ENCODE measurements around the gene SNRPA.

Gene SNRPA

DNA sequence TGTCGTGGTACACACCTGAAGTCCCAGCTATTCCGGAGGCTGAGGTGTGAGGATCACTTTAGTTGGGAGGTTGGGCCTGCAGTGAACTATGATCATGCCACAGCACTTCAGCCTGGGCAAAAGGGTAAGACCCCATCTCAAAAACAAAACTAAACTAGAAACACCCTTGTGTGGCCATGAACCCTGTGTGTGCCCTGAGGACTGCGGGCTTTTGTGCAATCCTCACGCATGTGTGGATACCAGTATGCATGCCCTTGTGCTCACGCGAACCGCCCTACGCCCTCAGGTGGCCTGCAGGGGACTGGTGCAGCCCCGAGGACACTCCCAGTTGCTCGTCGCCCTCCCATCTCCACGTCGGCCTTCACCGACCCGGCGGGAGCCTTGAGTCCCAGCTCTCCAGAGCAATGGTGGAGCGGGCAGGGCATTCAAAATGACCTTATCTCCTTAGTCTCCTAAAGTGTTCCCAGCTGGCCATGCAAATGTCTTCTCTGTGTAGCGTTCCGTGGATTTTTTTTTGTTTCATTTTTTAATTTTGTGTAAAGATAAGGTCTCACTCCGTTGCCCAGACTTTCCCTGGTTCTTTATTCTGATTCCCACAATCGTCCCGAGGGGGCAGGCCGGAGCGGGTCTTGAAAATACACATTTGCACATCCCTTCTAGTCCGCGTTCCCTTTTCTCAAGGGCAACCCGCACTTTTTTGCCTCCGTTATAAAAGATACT is 47.1 kb downstream of the SNRPA start:
- no peak for TF ChIP-seq ZFX (IDR thresholded peaks at IDR 0.05)
- peak; percentile 45 for TF ChIP-seq CTCF (conservative IDR thresholded peaks at IDR 0.05)
- H3K27ac ChIP-seq, result peak overlapping the region; percentile 91

GRCh38 chr19:40798683-40799557 is 47.9 kb downstream of the SNRPA start, which contains the start of gene EGLN2:
Gene EGLN2, plus strand, starts transcription at chr19:40799191. Its CDS starts 1,382 bp downstream, at chr19:40800573.
- H3K27ac ChIP-seq, result peak within 1 kb of the TSS; percentile 91
- TF ChIP-seq CTCF (conservative IDR thresholded peaks at IDR 0.05), result peak; percentile 24
- TF ChIP-seq ZFX (IDR thresholded peaks at IDR 0.05), result no peak

- TF ChIP-seq CTCF (conservative IDR thresholded peaks at IDR 0.05) (no peak), ZFX (IDR thresholded peaks at IDR 0.05) (no peak)
- peak overlapping the region; percentile 91 for H3K27ac ChIP-seq
These were observed 48.7 kb downstream of the SNRPA start for GRCh38 chr19:40799558-40800338.

DNA sequence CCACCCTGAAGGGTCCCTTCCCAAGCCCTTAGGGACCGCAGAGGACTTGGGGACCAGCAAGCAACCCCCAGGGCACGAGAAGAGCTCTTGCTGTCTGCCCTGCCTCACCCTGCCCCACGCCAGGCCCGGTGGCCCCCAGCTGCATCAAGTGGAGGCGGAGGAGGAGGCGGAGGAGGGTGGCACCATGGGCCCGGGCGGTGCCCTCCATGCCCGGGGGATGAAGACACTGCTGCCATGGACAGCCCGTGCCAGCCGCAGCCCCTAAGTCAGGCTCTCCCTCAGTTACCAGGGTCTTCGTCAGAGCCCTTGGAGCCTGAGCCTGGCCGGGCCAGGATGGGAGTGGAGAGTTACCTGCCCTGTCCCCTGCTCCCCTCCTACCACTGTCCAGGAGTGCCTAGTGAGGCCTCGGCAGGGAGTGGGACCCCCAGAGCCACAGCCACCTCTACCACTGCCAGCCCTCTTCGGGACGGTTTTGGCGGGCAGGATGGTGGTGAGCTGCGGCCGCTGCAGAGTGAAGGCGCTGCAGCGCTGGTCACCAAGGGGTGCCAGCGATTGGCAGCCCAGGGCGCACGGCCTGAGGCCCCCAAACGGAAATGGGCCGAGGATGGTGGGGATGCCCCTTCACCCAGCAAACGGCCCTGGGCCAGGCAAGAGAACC is 49.5 kb downstream of the SNRPA start:
- peak overlapping the region; percentile 91 for H3K27ac ChIP-seq
- no peak for TF ChIP-seq ZFX (IDR thresholded peaks at IDR 0.05)
- TF ChIP-seq CTCF (conservative IDR thresholded peaks at IDR 0.05), result no peak

GRCh38 chr19:40800997-40801377 is 50.0 kb downstream of the SNRPA start:
- TF ChIP-seq ZFX (IDR thresholded peaks at IDR 0.05), result no peak
- TF ChIP-seq CTCF (conservative IDR thresholded peaks at IDR 0.05), result no peak

DNA sequence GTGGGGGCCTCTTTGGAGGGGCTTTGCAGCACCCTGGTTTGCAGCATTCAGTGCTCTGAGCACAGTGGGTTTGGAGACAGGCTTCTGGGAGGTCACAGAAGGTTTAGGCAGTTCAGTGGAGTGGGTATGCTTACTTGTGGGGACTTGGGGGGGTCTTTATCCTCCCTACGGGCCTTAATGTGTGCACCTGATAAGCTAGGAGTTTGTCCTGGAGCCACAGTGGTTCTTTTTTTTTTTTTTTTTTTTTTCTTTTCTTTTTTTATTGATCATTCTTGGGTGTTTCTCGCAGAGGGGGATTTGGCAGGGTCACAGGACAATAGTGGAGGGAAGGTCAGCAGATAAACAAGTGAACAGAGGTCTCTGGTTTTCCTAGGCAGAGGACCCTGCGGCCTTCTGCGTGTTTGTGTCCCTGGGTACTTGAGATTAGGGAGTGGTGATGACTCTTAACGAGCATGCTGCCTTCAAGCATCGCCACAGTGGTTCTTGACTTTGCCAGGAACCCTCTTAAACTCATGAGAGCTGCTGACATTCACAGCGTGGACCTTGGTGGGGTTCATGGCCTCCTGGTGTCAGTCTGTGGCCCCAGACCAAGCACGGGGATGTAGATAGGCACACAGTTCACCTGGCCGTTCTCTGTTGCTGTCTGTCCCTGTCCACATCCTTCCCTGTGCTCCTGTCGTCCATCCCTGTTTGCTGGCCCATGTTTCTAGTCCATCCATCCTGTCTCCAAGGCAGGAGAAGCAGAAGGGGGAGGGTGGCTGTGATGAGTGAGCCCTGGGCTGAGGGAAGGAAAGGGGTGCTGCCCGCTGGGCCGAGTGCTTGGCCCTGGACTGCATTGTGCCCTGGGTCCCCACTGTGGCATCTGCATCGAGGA is 50.7 kb downstream of the SNRPA start:
- H3K27ac ChIP-seq, result peak overlapping the region; percentile 70

More at GRCh38 chr19:40800997-40801377, 50.0 kb downstream of the SNRPA start:
- peak overlapping the region; percentile 91; the same call in 1 of the 2 replicates for H3K27ac ChIP-seq

More for the DNA sequence above, 50.7 kb downstream of the SNRPA start:
- TF ChIP-seq CTCF (conservative IDR thresholded peaks at IDR 0.05) (no peak), ZFX (IDR thresholded peaks at IDR 0.05) (no peak)
